Panc1 (cell line): ENCODE results near the gene ARCN1. TPM values are rescaled to one million over a fixed set of nuclear protein-coding genes. Genes with fewer than 3 reads are reported as not detected.

Experiments used
- ATAC-seq: fragments of 200-7000 bp; cut with Tn5 transposase; 2 replicates; pipeline ENCODE4 v1.9.1; 2020; ENCODE audit warnings: mild to moderate bottlenecking, moderate library complexity
- BruUV-seq: library from RNA; stranded (reverse); fragments of 400-500 nt; replicated peaks from 2 replicates; lab custom pipeline; 2021; lab: Mats Ljungman, UMichigan
- CTCF ChIA-PET: fragments of 300-600 bp; sonication (Branson Sonifier 250); formaldehyde crosslinking; loops from one replicate; lab custom pipeline; 2022; ENCODE audit warnings: antibody characterized with exemption; lab: Charles Lee
- POLR2A ChIA-PET: fragments of 300-600 bp; sonication (Branson Sonifier 250); formaldehyde crosslinking; loops from one replicate; lab custom pipeline; 2022; ENCODE audit warnings: antibody characterized with exemption; lab: Charles Lee
- DNase-seq: peaks from one replicate; pipeline ENCODE4 v3.0.0-alpha.2; 2010; ENCODE audit warnings: low read depth, low spot score
- H3K27ac ChIP-seq: 2 replicates; pipeline ENCODE4 v1.5.1; 2011; ENCODE audit warnings: mild to moderate bottlenecking, low read length, inconsistent platforms
- H3K27me3 ChIP-seq: fragments of 200-500 bp; sonication (Bioruptor generic); 2 replicates; pipeline ENCODE4 v1.6.0; 2014; ENCODE audit warnings: low read length, inconsistent platforms; ENCODE audit not compliant: control insufficient read depth, insufficient read depth
- H3K36me3 ChIP-seq: fragments of 200-500 bp; sonication (Bioruptor generic); 2 replicates; pipeline ENCODE4 v1.5.1; 2014; ENCODE audit warnings: inconsistent platforms, mild to moderate bottlenecking, low read length, moderate library complexity; ENCODE audit not compliant: control insufficient read depth, insufficient read depth
- H3K4me1 ChIP-seq: 2 replicates; pipeline ENCODE4 v1.5.1; 2011; ENCODE audit warnings: inconsistent platforms, mild to moderate bottlenecking, low read length, moderate library complexity; ENCODE audit not compliant: control insufficient read depth, insufficient read depth
- H3K4me3 ChIP-seq, 2 experiments: 2 replicates each; pipeline ENCODE4 v1.5.1; 2011 to 2012; ENCODE audit warnings: low read depth in 2 of 2, low read length in 2 of 2, mild to moderate bottlenecking in 2 of 2, inconsistent platforms in 1 of 2, moderate library complexity in 1 of 2
- H3K9me3 ChIP-seq: fragments of 200-500 bp; sonication (Bioruptor generic); 2 replicates; pipeline ENCODE4 v1.5.1; 2014; ENCODE audit warnings: low read depth, mild to moderate bottlenecking, inconsistent platforms, low read length, moderate library complexity; ENCODE audit not compliant: control insufficient read depth, insufficient read depth
- POLR2AphosphoS5 ChIP-seq: IDR thresholded peaks from 2 replicates; pipeline ENCODE4 v1.6.1; 2012; ENCODE audit warnings: mild to moderate bottlenecking, low read depth, low read length, moderate library complexity
- SIN3A ChIP-seq: IDR thresholded peaks from 2 replicates; pipeline ENCODE4 v1.6.1; 2012; ENCODE audit warnings: low read depth, mild to moderate bottlenecking, low read length, moderate library complexity, borderline replicate concordance; ENCODE audit not compliant: insufficient read depth
- TCF7L2 ChIP-seq: IDR thresholded peaks from 2 replicates; pipeline ENCODE4 v1.6.1; 2011; ENCODE audit warnings: mild to moderate bottlenecking, low read depth, low read length, inconsistent platforms
- in situ Hi-C: cut with HindIII; loops from 2 replicates; pipeline ENCODE4 v1.10.0; 2016; ENCODE audit warnings: low sequenced_read_pairs, low pct_unique_long_range_greater_than_20kb
- intact Hi-C: fragments of 100-400 bp; cut with micrococcal nuclease; formaldehyde crosslinking; loops from one replicate; pipeline ENCODE4 v1.10.0; 2022; ENCODE audit not compliant: unreplicated experiment
- total RNA-seq: library from RNA; stranded (reverse); gene quantifications from one replicate; pipeline ENCODE4 v1.2.1, GENCODE V29; 2021; ENCODE audit not compliant: unreplicated experiment
- TF ChIP-seq, protein P1 (sequence below), 2 experiments: IDR thresholded peaks; 2 replicates each; pipeline ENCODE4 v1.6.1; 2011 to 2012; ENCODE audit warnings: low read depth in 2 of 2, control low read depth in 1 of 2, low read length in 1 of 2, mild to moderate bottlenecking in 1 of 2, moderate library complexity in 1 of 2; ENCODE audit not compliant: insufficient read depth in 1 of 2
- TF ChIP-seq, protein P2 (sequence below): fragments of 450-650 bp; IDR thresholded peaks from 2 replicates; pipeline ENCODE4 v1.5.1; 2017; ENCODE audit warnings: mild to moderate bottlenecking

ARCN1 gene
- total RNA-seq, 1 experiment from 2014 or later = 197 TPM

DNA sequence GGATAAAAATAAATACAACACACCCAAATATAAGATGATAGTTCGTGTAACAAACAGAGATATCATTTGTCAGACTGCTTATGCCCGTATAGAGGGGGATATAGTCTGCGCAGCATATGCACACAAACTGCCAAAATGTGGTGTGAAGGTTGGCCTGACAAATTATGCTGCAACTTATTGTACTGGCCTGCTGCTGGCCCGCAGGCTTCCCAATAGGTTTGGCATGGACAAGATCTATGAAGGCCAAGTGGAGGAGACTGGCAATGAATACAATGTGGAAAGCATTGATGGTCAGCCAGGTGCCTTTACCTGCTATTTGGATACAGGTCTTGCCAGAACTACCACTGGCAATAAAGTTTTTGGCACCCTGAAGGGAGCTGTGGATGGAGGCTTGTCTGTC is 11.4 kb upstream of the ARCN1 start:
- no peak for DNase-seq
- ChIA-PET CTCF (no interaction called here), POLR2A (no interaction called here)
- H3K27ac ChIP-seq = no peak overlapping the region
- H3K9me3 ChIP-seq = no peaks in the 10 kb centered on the region
- in situ Hi-C loops (no loop called here), intact Hi-C loops (no loop called here)
- TF ChIP-seq, protein P1, sequence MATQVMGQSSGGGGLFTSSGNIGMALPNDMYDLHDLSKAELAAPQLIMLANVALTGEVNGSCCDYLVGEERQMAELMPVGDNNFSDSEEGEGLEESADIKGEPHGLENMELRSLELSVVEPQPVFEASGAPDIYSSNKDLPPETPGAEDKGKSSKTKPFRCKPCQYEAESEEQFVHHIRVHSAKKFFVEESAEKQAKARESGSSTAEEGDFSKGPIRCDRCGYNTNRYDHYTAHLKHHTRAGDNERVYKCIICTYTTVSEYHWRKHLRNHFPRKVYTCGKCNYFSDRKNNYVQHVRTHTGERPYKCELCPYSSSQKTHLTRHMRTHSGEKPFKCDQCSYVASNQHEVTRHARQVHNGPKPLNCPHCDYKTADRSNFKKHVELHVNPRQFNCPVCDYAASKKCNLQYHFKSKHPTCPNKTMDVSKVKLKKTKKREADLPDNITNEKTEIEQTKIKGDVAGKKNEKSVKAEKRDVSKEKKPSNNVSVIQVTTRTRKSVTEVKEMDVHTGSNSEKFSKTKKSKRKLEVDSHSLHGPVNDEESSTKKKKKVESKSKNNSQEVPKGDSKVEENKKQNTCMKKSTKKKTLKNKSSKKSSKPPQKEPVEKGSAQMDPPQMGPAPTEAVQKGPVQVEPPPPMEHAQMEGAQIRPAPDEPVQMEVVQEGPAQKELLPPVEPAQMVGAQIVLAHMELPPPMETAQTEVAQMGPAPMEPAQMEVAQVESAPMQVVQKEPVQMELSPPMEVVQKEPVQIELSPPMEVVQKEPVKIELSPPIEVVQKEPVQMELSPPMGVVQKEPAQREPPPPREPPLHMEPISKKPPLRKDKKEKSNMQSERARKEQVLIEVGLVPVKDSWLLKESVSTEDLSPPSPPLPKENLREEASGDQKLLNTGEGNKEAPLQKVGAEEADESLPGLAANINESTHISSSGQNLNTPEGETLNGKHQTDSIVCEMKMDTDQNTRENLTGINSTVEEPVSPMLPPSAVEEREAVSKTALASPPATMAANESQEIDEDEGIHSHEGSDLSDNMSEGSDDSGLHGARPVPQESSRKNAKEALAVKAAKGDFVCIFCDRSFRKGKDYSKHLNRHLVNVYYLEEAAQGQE (IDR thresholded peaks at IDR 0.05; ENCODE audit: insufficient read depth in 1 of 2, low read depth in 2 of 2, low read length in 1 of 2) = no peak
- no peak for TF ChIP-seq POLR2AphosphoS5
- TF ChIP-seq SIN3A = no peak
- TF ChIP-seq TCF7L2 = no peak
- TF ChIP-seq, protein P2, sequence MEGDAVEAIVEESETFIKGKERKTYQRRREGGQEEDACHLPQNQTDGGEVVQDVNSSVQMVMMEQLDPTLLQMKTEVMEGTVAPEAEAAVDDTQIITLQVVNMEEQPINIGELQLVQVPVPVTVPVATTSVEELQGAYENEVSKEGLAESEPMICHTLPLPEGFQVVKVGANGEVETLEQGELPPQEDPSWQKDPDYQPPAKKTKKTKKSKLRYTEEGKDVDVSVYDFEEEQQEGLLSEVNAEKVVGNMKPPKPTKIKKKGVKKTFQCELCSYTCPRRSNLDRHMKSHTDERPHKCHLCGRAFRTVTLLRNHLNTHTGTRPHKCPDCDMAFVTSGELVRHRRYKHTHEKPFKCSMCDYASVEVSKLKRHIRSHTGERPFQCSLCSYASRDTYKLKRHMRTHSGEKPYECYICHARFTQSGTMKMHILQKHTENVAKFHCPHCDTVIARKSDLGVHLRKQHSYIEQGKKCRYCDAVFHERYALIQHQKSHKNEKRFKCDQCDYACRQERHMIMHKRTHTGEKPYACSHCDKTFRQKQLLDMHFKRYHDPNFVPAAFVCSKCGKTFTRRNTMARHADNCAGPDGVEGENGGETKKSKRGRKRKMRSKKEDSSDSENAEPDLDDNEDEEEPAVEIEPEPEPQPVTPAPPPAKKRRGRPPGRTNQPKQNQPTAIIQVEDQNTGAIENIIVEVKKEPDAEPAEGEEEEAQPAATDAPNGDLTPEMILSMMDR = no peak
- no TSS peak for BruUV-seq
- no peaks in the 10 kb centered on the region; the same call in 1 of the 2 replicates for H3K36me3 ChIP-seq
- no peaks in the 10 kb centered on the region for H3K27me3 ChIP-seq
- no peak for ATAC-seq
- H3K4me1 ChIP-seq = peaks cover 4% of the 10 kb centered on the region
- H3K4me3 ChIP-seq = no peak overlapping the region

DNA sequence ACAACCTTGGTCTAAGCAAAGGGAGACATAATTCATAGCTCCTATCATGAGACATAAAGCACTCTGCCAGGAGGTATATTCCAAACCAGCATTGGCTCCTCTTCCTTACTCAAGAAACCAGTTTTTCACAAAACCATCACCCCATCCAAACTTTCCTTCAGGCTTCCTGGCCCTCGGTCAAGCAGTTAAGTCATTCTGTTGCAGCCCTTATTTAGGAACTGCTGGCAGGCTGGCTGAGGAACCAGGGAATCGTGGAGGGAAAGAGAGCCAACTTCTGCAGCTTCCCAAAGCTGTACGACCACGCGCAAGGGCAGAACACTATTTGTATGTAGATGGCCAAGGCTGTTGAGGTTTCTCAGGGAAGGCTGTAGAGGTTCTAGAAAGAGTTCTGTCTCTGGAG is 7.2 kb upstream of the ARCN1 start:
- CTCF ChIA-PET = interaction anchor here (0.5 to 1.0 kb wide), 3 partner anchors 35 to 47 kb away, joined by 3 to 4 read pairs (median 4); no protein-coding TSS in a partner anchor
- DNase-seq (no peak), ATAC-seq (no peak)
- intact Hi-C loops = loop anchor here (5.0 kb wide), 1 partner anchor 33 kb away; the partner anchor contains the start of gene TMEM25
- Histone ChIP-seq H3K9me3 (no peaks in the 10 kb centered on the region), H3K4me1 (peaks cover 5% of the 10 kb centered on the region), H3K27me3 (no peaks in the 10 kb centered on the region), H3K27ac (no peak overlapping the region; the same call in 1 of the 2 replicates), H3K4me3 (no peak overlapping the region), H3K36me3 (no peaks in the 10 kb centered on the region; the same call in 1 of the 2 replicates)
- TF ChIP-seq SIN3A (no peak), TCF7L2 (no peak), POLR2AphosphoS5 (no peak)
- TF ChIP-seq, protein P1 (IDR thresholded peaks at IDR 0.05; ENCODE audit: insufficient read depth in 1 of 2, low read depth in 2 of 2, low read length in 1 of 2) = no peak
- TF ChIP-seq, protein P2 = no peak
- in situ Hi-C loops = no loop called here
- POLR2A ChIA-PET = interaction anchor here (0.6 kb wide), 1 partner anchor 163 kb away, joined by 7 read pairs; no protein-coding TSS in a partner anchor
- no TSS peak for BruUV-seq
